ENCODE results near the gene ACOXL.

Gene ACOXL

GRCh38 chr2:110726285-110726684, 6.1 kb upstream of the ACOXL start:
- no peak for DNase-seq (ENCODE audit: extremely low read depth, insufficient read length)
- H3K27me3 ChIP-seq (replicated peaks; ENCODE audit: control insufficient read depth, insufficient read depth, low read length) = no peaks in the 10 kb centered on the region
- no peak overlapping the region for H3K4me3 ChIP-seq (replicated peaks; ENCODE audit: low read depth, low read length)
- no peaks in the 10 kb centered on the region for H3K36me3 ChIP-seq (ENCODE audit: control insufficient read depth, insufficient read depth, low read length)
- no peak for TF ChIP-seq CTCF (IDR thresholded peaks at IDR 0.05; ENCODE audit: insufficient read depth, low read length, poor library complexity, severe bottlenecking)

GRCh38 chr2:110727923-110728322, 4.5 kb upstream of the ACOXL start:
- TF ChIP-seq CTCF (IDR thresholded peaks at IDR 0.05; ENCODE audit: insufficient read depth, low read length, poor library complexity, severe bottlenecking) = no peak
- H3K36me3 ChIP-seq (ENCODE audit: control insufficient read depth, insufficient read depth, low read length) = no peaks in the 10 kb centered on the region
- H3K27me3 ChIP-seq (replicated peaks; ENCODE audit: control insufficient read depth, insufficient read depth, low read length) = 0 out of 2 replicates have a peak, but pooled peaks cover 1% of the 10 kb centered on the region
- no peak overlapping the region for H3K4me3 ChIP-seq (replicated peaks; ENCODE audit: low read depth, low read length)
- DNase-seq (ENCODE audit: extremely low read depth, insufficient read length) = no peak

GRCh38 chr2:110729106-110729505, 3.3 kb upstream of the ACOXL start:
- Histone ChIP-seq H3K36me3 (ENCODE audit: control insufficient read depth, insufficient read depth, low read length) (no peaks in the 10 kb centered on the region), H3K27me3 (replicated peaks; ENCODE audit: control insufficient read depth, insufficient read depth, low read length) (0 out of 2 replicates have a peak, but pooled peaks cover 1% of the 10 kb centered on the region), H3K4me3 (replicated peaks; ENCODE audit: low read depth, low read length) (no peak overlapping the region)
- TF ChIP-seq CTCF (IDR thresholded peaks at IDR 0.05; ENCODE audit: insufficient read depth, low read length, poor library complexity, severe bottlenecking) = no peak
- DNase-seq (ENCODE audit: extremely low read depth, insufficient read length) = no peak

GRCh38 chr2:110731064-110731463, 1.3 kb upstream of the ACOXL start:
- DNase-seq (ENCODE audit: extremely low read depth, insufficient read length) = no peak
- TF ChIP-seq CTCF (IDR thresholded peaks at IDR 0.05; ENCODE audit: insufficient read depth, low read length, poor library complexity, severe bottlenecking) = no peak
- H3K27me3 ChIP-seq (replicated peaks; ENCODE audit: control insufficient read depth, insufficient read depth, low read length) = peaks cover 1% of the 10 kb centered on the region; the same call in 1 of the 2 replicates
- no peaks in the 10 kb centered on the region for H3K36me3 ChIP-seq (ENCODE audit: control insufficient read depth, insufficient read depth, low read length)
- no peak overlapping the region for H3K4me3 ChIP-seq (replicated peaks; ENCODE audit: low read depth, low read length)

- TF ChIP-seq CTCF (IDR thresholded peaks at IDR 0.05; ENCODE audit: insufficient read depth, low read length, poor library complexity, severe bottlenecking) = no peak
- no peaks in the 10 kb centered on the region for H3K36me3 ChIP-seq (ENCODE audit: control insufficient read depth, insufficient read depth, low read length)
- no peak overlapping the region for H3K4me3 ChIP-seq (replicated peaks; ENCODE audit: low read depth, low read length)
- H3K27me3 ChIP-seq (replicated peaks; ENCODE audit: control insufficient read depth, insufficient read depth, low read length) = peaks cover 1% of the 10 kb centered on the region; the same call in 1 of the 2 replicates
- DNase-seq (ENCODE audit: extremely low read depth, insufficient read length) = no peak
Measured at GRCh38 chr2:110735366-110735765, 3.0 kb downstream of the ACOXL start.

- Histone ChIP-seq H3K36me3 (ENCODE audit: control insufficient read depth, insufficient read depth, low read length) (no peaks in the 10 kb centered on the region), H3K27me3 (replicated peaks; ENCODE audit: control insufficient read depth, insufficient read depth, low read length) (no peaks in the 10 kb centered on the region; the same call in 1 of the 2 replicates), H3K4me3 (replicated peaks; ENCODE audit: low read depth, low read length) (no peak overlapping the region)
- no peak for TF ChIP-seq CTCF (IDR thresholded peaks at IDR 0.05; ENCODE audit: insufficient read depth, low read length, poor library complexity, severe bottlenecking)
- DNase-seq (ENCODE audit: extremely low read depth, insufficient read length) = no peak
Measured at GRCh38 chr2:110737783-110738182, 5.4 kb downstream of the ACOXL start.

Data from GM06990 (cell line).